Thyroid gland (tissue), 4 donors: Measurements from ENCODE around the gene DNAH17. TPM values are rescaled to one million over a fixed set of nuclear protein-coding genes. Genes with fewer than 3 reads are reported as not detected.
A peak's percentile ranks its signal among the peaks of the same experiment; 100 is the strongest.

Experiments used
- DNase-seq, 2 donors: peaks; one replicate each; pipeline ENCODE4 v3.0.0-alpha.2; 2019
- H3K27ac ChIP-seq, 3 donors: fragments of 200-600 bp; sonication (generic); 1 replicate in 2 of 3; 2 replicates in 1 of 3; pipeline ENCODE4 v1.5.1; 2016 to 2019; ENCODE audit warnings: mild to moderate bottlenecking in 1 of 3, moderate library complexity in 1 of 3
- H3K27me3 ChIP-seq: fragments of 200-600 bp; sonication (generic); one replicate; pipeline ENCODE4 v1.5.1; 2019
- H3K36me3 ChIP-seq, 2 donors: fragments of 200-600 bp; sonication (generic); one replicate each; pipeline ENCODE4 v1.5.1; 2016 to 2019
- H3K4me1 ChIP-seq, 2 donors: fragments of 200-600 bp; sonication (generic); one replicate each; pipeline ENCODE4 v1.5.1; 2017 to 2019
- H3K4me3 ChIP-seq, 3 donors: fragments of 200-600 bp; sonication (generic); replicated peaks in 1 of 3; 1 replicate in 2 of 3; 2 replicates in 1 of 3; pipeline ENCODE4 v1.5.1; 2016; ENCODE audit warnings: mild to moderate bottlenecking in 1 of 3
- H3K9me3 ChIP-seq: fragments of 200-600 bp; sonication (generic); one replicate; pipeline ENCODE4 v1.5.1; 2017
- POLR2A ChIP-seq, 2 donors: fragments of 450-650 bp; IDR thresholded peaks; one replicate each; pipeline ENCODE4 v1.6.1; 2017; ENCODE audit warnings: antibody characterized with exemption in 2 of 2, mild to moderate bottlenecking in 2 of 2, moderate library complexity in 1 of 2
- WGBS, 2 donors: methylation state at CpG; one replicate each; pipeline ENCODE4 v1.1.5; 2017; 5-methylcytosine and 5-hydroxymethylcytosine counted together
- intact Hi-C: fragments of 100-400 bp; cut with DNase I; formaldehyde crosslinking; loops from one replicate; pipeline ENCODE4 v1.15.1; 2023
- total RNA-seq, 4 donors: library from RNA; depleted of rRNA; stranded (reverse); fragments of >200 nt; gene quantifications; one replicate each; pipeline ENCODE4 v1.2.3, GENCODE V29; 2016
- TF ChIP-seq, protein P1 (sequence below), 6 experiments: fragments of 200-600 bp in 3 of 6; fragments of 450-650 bp in 3 of 6; sonication (generic) in 3 of 6; IDR thresholded peaks; one replicate each; pipeline ENCODE4 v1.5.1; 2016 to 2019; ENCODE audit warnings: antibody characterized with exemption in 6 of 6, mild to moderate bottlenecking in 2 of 6, inconsistent platforms in 1 of 6, moderate library complexity in 1 of 6

DNAH17 gene
- total RNA-seq, 4 donors from 2014 or later = 0.21 to 0.67 (median 0.32) TPM

- intact Hi-C loops = no loop called here
- no peak overlapping the region for H3K4me3 ChIP-seq
- H3K27me3 ChIP-seq = no peaks in the 10 kb centered on the region
- H3K9me3 ChIP-seq = no peaks in the 10 kb centered on the region
- peak overlapping the region; percentile 49 to 89 (median 77) for H3K27ac ChIP-seq
- peaks cover 26 to 34% of the 10 kb centered on the region in 2 donors for H3K4me1 ChIP-seq
- DNase-seq = peak; percentile 88 to 90
- TF ChIP-seq, protein P1, sequence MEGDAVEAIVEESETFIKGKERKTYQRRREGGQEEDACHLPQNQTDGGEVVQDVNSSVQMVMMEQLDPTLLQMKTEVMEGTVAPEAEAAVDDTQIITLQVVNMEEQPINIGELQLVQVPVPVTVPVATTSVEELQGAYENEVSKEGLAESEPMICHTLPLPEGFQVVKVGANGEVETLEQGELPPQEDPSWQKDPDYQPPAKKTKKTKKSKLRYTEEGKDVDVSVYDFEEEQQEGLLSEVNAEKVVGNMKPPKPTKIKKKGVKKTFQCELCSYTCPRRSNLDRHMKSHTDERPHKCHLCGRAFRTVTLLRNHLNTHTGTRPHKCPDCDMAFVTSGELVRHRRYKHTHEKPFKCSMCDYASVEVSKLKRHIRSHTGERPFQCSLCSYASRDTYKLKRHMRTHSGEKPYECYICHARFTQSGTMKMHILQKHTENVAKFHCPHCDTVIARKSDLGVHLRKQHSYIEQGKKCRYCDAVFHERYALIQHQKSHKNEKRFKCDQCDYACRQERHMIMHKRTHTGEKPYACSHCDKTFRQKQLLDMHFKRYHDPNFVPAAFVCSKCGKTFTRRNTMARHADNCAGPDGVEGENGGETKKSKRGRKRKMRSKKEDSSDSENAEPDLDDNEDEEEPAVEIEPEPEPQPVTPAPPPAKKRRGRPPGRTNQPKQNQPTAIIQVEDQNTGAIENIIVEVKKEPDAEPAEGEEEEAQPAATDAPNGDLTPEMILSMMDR (IDR thresholded peaks at IDR 0.05) = no peak
- no peak for TF ChIP-seq POLR2A (IDR thresholded peaks at IDR 0.05)
- no peaks in the 10 kb centered on the region for H3K36me3 ChIP-seq
- 37 to 65% methylated on average over 7 to 25 of the region's 29 CpGs for WGBS, 2 donors
Observed at GRCh38 chr17:78529871-78530670, 47.1 kb downstream of the DNAH17 start.

- TF ChIP-seq, protein P1 (IDR thresholded peaks at IDR 0.05) = no peak
- TF ChIP-seq POLR2A (IDR thresholded peaks at IDR 0.05) = no peak
- intact Hi-C loops = no loop called here
- H3K9me3 ChIP-seq = no peaks in the 10 kb centered on the region
- no peak overlapping the region for H3K4me3 ChIP-seq
- peak overlapping the region; percentile 49 to 89 (median 77) for H3K27ac ChIP-seq
- H3K4me1 ChIP-seq = peaks cover 18 to 26% of the 10 kb centered on the region in 2 donors
- no peaks in the 10 kb centered on the region for H3K27me3 ChIP-seq
- DNase-seq = no peak
- WGBS, 2 donors = 81 to 96% methylated on average over 9 to 11 of the region's 11 CpGs
- H3K36me3 ChIP-seq = no peaks in the 10 kb centered on the region
Observed at GRCh38 chr17:78529251-78529650, 47.9 kb downstream of the DNAH17 start.

- H3K27me3 ChIP-seq = no peaks in the 10 kb centered on the region
- peaks cover 14 to 22% of the 10 kb centered on the region in 2 donors for H3K4me1 ChIP-seq
- WGBS, 2 donors = 69 to 83% methylated on average over 10 of the region's 10 CpGs
- H3K4me3 ChIP-seq = no peak overlapping the region
- intact Hi-C loops = no loop called here
- TF ChIP-seq, protein P1 (IDR thresholded peaks at IDR 0.05) = no peak
- TF ChIP-seq POLR2A (IDR thresholded peaks at IDR 0.05) = no peak
- no peak overlapping the region for H3K27ac ChIP-seq
- H3K36me3 ChIP-seq = no peaks in the 10 kb centered on the region
- no peak for DNase-seq
- no peaks in the 10 kb centered on the region for H3K9me3 ChIP-seq
Observed at GRCh38 chr17:78528541-78528940, 48.7 kb downstream of the DNAH17 start.

DNA sequence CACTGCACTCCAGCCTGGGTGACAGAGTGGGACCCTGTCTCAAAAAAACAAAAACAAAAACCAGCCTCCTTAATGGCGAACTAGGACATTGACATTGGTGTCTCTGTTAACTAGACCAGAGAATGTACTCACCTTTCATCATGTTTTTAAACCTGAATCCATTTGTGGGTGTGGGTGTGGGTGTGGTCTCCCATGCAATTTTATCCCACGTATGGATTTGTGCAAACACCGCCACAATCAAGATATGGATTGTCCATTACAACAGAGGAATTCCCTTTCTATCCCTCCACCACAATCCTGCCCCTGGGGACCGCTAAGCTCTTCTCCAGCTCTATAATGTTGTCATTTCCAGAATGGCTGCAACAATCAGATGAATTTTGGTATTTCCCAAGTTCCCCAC is 49.9 kb downstream of the DNAH17 start:
- H3K4me1 ChIP-seq = peaks cover 14 to 22% of the 10 kb centered on the region in 2 donors
- H3K27me3 ChIP-seq = no peaks in the 10 kb centered on the region
- no peaks in the 10 kb centered on the region for H3K9me3 ChIP-seq
- intact Hi-C loops = no loop called here
- H3K36me3 ChIP-seq = no peaks in the 10 kb centered on the region
- 92 to 97% methylated on average over 4 of the region's 4 CpGs for WGBS, 2 donors
- no peak overlapping the region for H3K27ac ChIP-seq
- no peak for TF ChIP-seq POLR2A (IDR thresholded peaks at IDR 0.05)
- TF ChIP-seq, protein P1 (IDR thresholded peaks at IDR 0.05) = no peak
- no peak for DNase-seq
- no peak overlapping the region for H3K4me3 ChIP-seq
